HCT116 (cell line): ENCODE measurements around the gene TMEM121. TPM values are rescaled to one million over a fixed set of nuclear protein-coding genes. Genes with fewer than 3 reads are reported as not detected.
"Not testable (repeated sequence)": the region's sequence is repeated elsewhere in the genome, so short reads cannot be mapped to it uniquely, and the experiment has no call there.

Experiments used
- ATAC-seq: fragments of 200-7000 bp; cut with Tn5 transposase; 2 replicates; pipeline ENCODE4 v1.9.1; 2020; ENCODE audit warnings: mild to moderate bottlenecking, moderate library complexity
- BruUV-seq: library from RNA; stranded (reverse); fragments of 400-500 nt; replicated peaks from 2 replicates; lab custom pipeline; 2021; lab: Mats Ljungman, UMichigan
- CTCF ChIA-PET: fragments of 300-600 bp; sonication (Branson Sonifier 250); formaldehyde crosslinking; loops from one replicate; lab custom pipeline; 2021; ENCODE audit warnings: antibody characterized with exemption; lab: Charles Lee
- POLR2A ChIA-PET: fragments of 300-600, 350-600 bp; sonication (Branson Sonifier 250); formaldehyde crosslinking; loops from one replicate; lab custom pipeline; 2021; ENCODE audit warnings: antibody characterized with exemption; lab: Charles Lee
- RAD21 ChIA-PET, 2 experiments: fragments of 300-600 bp; sonication (Branson Sonifier 250); formaldehyde crosslinking; loops; one replicate each; lab custom pipeline; 2023; ENCODE audit warnings: low total read pairs in 2 of 2; ENCODE audit not compliant: uncharacterized antibody in 2 of 2, unreplicated experiment in 2 of 2, low non-redundant PET in 1 of 2; lab: Charles Lee
- DNase-seq: peaks from one replicate; pipeline ENCODE4 v3.0.0-alpha.2; 2010; ENCODE audit warnings: low read depth, low spot score
- H2AFZ ChIP-seq: fragments of 200-600 bp; shearing (Covaris generic), sonication (generic); 2 replicates; pipeline ENCODE4 v1.6.1; 2017; ENCODE audit warnings: low read depth, mixed run types, mixed read lengths, antibody characterized with exemption, low read length; ENCODE audit not compliant: poor library complexity, severe bottlenecking
- H3K27ac ChIP-seq: 2 replicates; pipeline ENCODE4 v1.5.1; 2012; ENCODE audit warnings: low read depth, low read length
- H3K27me3 ChIP-seq: fragments of 200-600 bp; sonication (generic); 2 replicates; pipeline ENCODE4 v1.6.1; 2016; ENCODE audit warnings: mixed run types, low read length, mixed read lengths; ENCODE audit not compliant: insufficient read depth
- H3K36me3 ChIP-seq, 2 experiments: fragments of 200-500 bp in 1 of 2; fragments of 200-600 bp in 1 of 2; sonication (Bioruptor generic) in 1 of 2; sonication (generic) in 1 of 2; 2 replicates each; pipeline versions ENCODE4 v1.5.1 to v1.6.1; 2014 to 2016; ENCODE audit warnings: low read length in 2 of 2, inconsistent platforms in 1 of 2, mixed read lengths in 1 of 2, mixed run types in 1 of 2; ENCODE audit not compliant: insufficient read depth in 2 of 2, control insufficient read depth in 1 of 2
- H3K4me1 ChIP-seq, 2 experiments: fragments of 200-600 bp in 1 of 2; sonication (generic) in 1 of 2; 2 replicates each; pipeline versions ENCODE4 v1.5.1 to v1.6.1; 2012 to 2017; ENCODE audit warnings: low read length in 2 of 2, inconsistent platforms in 1 of 2, mild to moderate bottlenecking in 1 of 2, mixed read lengths in 1 of 2, mixed run types in 1 of 2, moderate library complexity in 1 of 2; ENCODE audit not compliant: insufficient read depth in 2 of 2, control insufficient read depth in 1 of 2
- H3K4me2 ChIP-seq: fragments of 200-600 bp; sonication (generic); 2 replicates; pipeline ENCODE4 v1.6.1; 2017; ENCODE audit warnings: mixed run types, low read length, mixed read lengths
- H3K4me3 ChIP-seq, 2 experiments: fragments of 200-600 bp in 1 of 2; sonication (generic) in 1 of 2; replicated peaks in 1 of 2; 2 replicates each; pipeline ENCODE4 v1.5.1; 2011 to 2016; ENCODE audit warnings: low read length in 2 of 2, control low read depth in 1 of 2, low read depth in 1 of 2, mild to moderate bottlenecking in 1 of 2, mixed read lengths in 1 of 2, mixed run types in 1 of 2
- H3K79me2 ChIP-seq: fragments of 200-600 bp; sonication (generic); 2 replicates; pipeline ENCODE4 v1.6.1; 2017; ENCODE audit warnings: mild to moderate bottlenecking, mixed run types, low read length, moderate library complexity, mixed read lengths; ENCODE audit not compliant: insufficient read depth
- H3K9ac ChIP-seq: fragments of 200-600 bp; sonication (generic); 2 replicates; pipeline ENCODE4 v1.6.1; 2016; ENCODE audit warnings: low read length, mixed read lengths
- H3K9me2 ChIP-seq: fragments of 200-600 bp; sonication (generic), shearing (Covaris generic); 2 replicates; pipeline ENCODE4 v1.6.1; 2017; ENCODE audit warnings: mixed run types, mild to moderate bottlenecking, moderate library complexity; ENCODE audit not compliant: insufficient read depth
- H3K9me3 ChIP-seq, 2 experiments: fragments of 200-500 bp in 1 of 2; fragments of 200-600 bp in 1 of 2; sonication (Bioruptor generic) in 1 of 2; sonication (generic) in 1 of 2; 2 replicates each; pipeline ENCODE4 v1.6.1; 2014 to 2017; ENCODE audit warnings: low read length in 2 of 2, mixed read lengths in 2 of 2, inconsistent platforms in 1 of 2, low read depth in 1 of 2, mild to moderate bottlenecking in 1 of 2, mixed run types in 1 of 2, moderate library complexity in 1 of 2; ENCODE audit not compliant: control insufficient read depth in 1 of 2, insufficient read depth in 1 of 2
- H4K20me1 ChIP-seq: fragments of 200-600 bp; sonication (generic), shearing (Covaris generic); 2 replicates; pipeline ENCODE4 v1.6.1; 2017; ENCODE audit warnings: mixed run types, mild to moderate bottlenecking, moderate library complexity; ENCODE audit not compliant: insufficient read depth
- intact Hi-C: fragments of 100-400 bp; cut with micrococcal nuclease; formaldehyde crosslinking; loops from 2 replicates; pipeline ENCODE4 v1.10.0; 2022
- total RNA-seq: library from RNA; stranded (reverse); gene quantifications from one replicate; pipeline ENCODE4 v1.2.1, GENCODE V29; 2021; ENCODE audit not compliant: unreplicated experiment

The TMEM121 gene
- total RNA-seq, 1 experiment from 2014 or later: 5.5 TPM

- H3K27ac ChIP-seq, H2AFZ ChIP-seq, H3K9me2 ChIP-seq, H3K9ac ChIP-seq, H3K4me3 ChIP-seq, H3K9me3 ChIP-seq, H3K4me2 ChIP-seq, H3K4me1 ChIP-seq, intact Hi-C loops, H3K79me2 ChIP-seq, POLR2A ChIA-PET, RAD21 ChIA-PET, H3K36me3 ChIP-seq, CTCF ChIA-PET, H4K20me1 ChIP-seq, ATAC-seq, H3K27me3 ChIP-seq, BruUV-seq, DNase-seq: not testable (repeated sequence)
Observed at GRCh38 chr14:105579221-105579620, 52.8 kb downstream of the TMEM121 start.

Other genes starting within 250 kb of the TMEM121 start
- gene BRF1, start 225.6 kb upstream of the TMEM121 start, total RNA-seq: 41.2 TPM
- 75.5 TPM for gene PACS2, start 211.8 kb upstream of the TMEM121 start, total RNA-seq
- 3.8 TPM for gene TEX22, start 128.0 kb upstream of the TMEM121 start, total RNA-seq
- 229 TPM for gene MTA1, start 106.8 kb upstream of the TMEM121 start, total RNA-seq
- gene CRIP2, start 51.8 kb upstream of the TMEM121 start, total RNA-seq: 31.1 TPM
- gene CRIP1, start 39.7 kb upstream of the TMEM121 start, total RNA-seq: 260 TPM
- 40.4 TPM for gene TEDC1, start 35.3 kb upstream of the TMEM121 start, total RNA-seq